ENCODE measurements around the gene HOMER2. TPM values are rescaled to one million over a fixed set of nuclear protein-coding genes. Genes with fewer than 3 reads are reported as not detected.

HOMER2 gene
- total RNA-seq, 2 experiments from 2014 or later = 5.4 TPM

DNA sequence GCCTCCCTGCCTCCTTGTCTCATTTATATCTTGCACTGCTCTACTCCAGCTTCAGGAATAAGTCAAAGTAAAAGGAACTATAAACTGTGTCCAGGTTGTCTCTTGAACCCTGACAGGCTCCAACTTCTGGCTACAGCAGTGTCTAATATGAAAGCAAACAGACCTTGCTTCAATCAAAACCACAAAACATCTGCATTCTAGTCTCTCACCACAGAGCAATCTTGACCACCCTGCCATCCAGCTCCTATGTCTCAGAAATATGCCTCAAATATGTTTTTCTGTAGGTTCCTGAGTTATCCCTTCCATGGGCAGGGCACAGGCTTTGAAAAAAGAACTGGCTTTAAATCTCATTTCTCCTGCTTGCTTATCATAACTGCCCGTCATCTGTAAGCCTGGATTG, 20.5 kb upstream of the HOMER2 start:
- Mint-ChIP-seq H3K36me3 (ENCODE audit: low read depth) (no peaks in the 10 kb centered on the region), H3K4me3 (no peak overlapping the region), H3K4me1 (ENCODE audit: low read depth) (no peaks in the 10 kb centered on the region), H3K27me3 (no peaks in the 10 kb centered on the region), H3K9me3 (no peaks in the 10 kb centered on the region), H3K27ac (no peak overlapping the region)
- ChIA-PET CTCF (no interaction called here), POLR2A (no interaction called here)
- DNase-seq (no peak), ATAC-seq (no peak)
- TF ChIP-seq, protein P1, sequence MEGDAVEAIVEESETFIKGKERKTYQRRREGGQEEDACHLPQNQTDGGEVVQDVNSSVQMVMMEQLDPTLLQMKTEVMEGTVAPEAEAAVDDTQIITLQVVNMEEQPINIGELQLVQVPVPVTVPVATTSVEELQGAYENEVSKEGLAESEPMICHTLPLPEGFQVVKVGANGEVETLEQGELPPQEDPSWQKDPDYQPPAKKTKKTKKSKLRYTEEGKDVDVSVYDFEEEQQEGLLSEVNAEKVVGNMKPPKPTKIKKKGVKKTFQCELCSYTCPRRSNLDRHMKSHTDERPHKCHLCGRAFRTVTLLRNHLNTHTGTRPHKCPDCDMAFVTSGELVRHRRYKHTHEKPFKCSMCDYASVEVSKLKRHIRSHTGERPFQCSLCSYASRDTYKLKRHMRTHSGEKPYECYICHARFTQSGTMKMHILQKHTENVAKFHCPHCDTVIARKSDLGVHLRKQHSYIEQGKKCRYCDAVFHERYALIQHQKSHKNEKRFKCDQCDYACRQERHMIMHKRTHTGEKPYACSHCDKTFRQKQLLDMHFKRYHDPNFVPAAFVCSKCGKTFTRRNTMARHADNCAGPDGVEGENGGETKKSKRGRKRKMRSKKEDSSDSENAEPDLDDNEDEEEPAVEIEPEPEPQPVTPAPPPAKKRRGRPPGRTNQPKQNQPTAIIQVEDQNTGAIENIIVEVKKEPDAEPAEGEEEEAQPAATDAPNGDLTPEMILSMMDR (IDR thresholded peaks at IDR 0.05) = no peak
- intact Hi-C loops (cut with micrococcal nuclease) = no loop called here

DNA sequence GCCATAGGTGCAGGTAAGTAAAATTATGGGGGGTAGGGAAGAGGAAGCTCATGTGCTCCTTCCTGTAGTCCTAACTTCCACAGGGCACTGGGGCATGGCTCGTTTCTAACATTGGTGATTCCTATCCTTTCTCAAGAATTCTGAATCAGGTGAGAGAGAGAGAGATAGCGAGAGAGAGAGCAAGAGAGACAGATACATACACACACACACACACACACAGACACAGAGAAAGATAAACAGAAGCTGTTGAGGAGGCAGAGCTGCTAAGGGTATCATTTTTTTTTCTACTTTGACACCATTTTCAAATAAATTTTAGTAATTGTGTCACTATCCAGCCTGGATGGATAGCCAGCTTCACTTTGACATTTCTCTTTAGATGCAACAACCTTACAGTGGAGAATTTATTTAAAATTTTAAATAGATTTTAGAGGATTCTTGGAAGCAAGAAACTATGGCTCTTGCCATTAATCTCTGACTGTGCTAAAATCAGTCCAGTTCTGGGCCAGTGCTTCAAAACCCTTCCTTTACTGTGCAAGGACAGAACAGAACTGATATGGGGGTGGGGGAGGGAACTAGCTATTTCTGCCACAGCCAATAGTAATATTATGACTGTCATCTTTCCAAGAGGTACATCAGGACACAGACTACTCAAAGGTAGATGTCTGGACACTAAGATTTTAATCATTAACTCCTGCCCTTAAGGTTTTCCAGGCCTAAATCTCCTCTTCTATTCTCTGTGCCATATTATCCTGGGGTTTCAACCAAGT, 18.9 kb upstream of the HOMER2 start:
- Mint-ChIP-seq H3K27me3 (no peaks in the 10 kb centered on the region), H3K4me1 (ENCODE audit: low read depth) (peaks cover 7% of the 10 kb centered on the region), H3K4me3 (no peak overlapping the region), H3K36me3 (ENCODE audit: low read depth) (no peaks in the 10 kb centered on the region), H3K27ac (no peak overlapping the region), H3K9me3 (no peaks in the 10 kb centered on the region)
- POLR2A ChIA-PET = interaction anchor here (0.7 kb wide), 1 partner anchor 186 kb away, joined by 3 read pairs; no protein-coding TSS in a partner anchor
- DNase-seq (no peak), ATAC-seq (no peak)
- CTCF ChIA-PET = interaction anchor here (0.5 to 1.9 kb wide), 4 partner anchors 11 to 123 kb away, joined by 3 to 6 read pairs (median 4); no protein-coding TSS in a partner anchor
- TF ChIP-seq, protein P1 (IDR thresholded peaks at IDR 0.05) = no peak
- intact Hi-C loops (cut with micrococcal nuclease) = no loop called here

DNA sequence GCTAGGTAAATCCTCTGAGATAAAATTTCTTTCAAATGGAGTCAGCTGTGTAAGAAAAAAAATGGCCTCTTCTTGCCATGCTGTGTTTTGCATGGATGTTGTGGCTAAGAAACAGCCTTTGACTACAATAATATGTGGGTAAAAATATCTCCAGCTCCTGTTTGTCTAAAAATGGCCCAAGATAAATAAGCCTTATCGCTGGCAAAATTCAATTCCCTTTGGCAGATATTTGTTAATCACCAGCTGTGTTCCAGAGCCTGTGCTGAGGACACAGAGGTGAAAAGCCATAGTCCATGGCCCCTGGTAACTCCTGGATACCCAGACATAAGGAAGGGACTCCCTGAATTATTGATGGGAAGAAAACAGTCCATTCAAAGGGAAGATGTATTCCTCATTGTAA, 18.2 kb upstream of the HOMER2 start:
- TF ChIP-seq, protein P1 (IDR thresholded peaks at IDR 0.05) = no peak
- Mint-ChIP-seq H3K4me3 (no peak overlapping the region), H3K9me3 (no peaks in the 10 kb centered on the region), H3K36me3 (ENCODE audit: low read depth) (no peaks in the 10 kb centered on the region), H3K27ac (no peak overlapping the region), H3K4me1 (ENCODE audit: low read depth) (peaks cover 12% of the 10 kb centered on the region), H3K27me3 (no peaks in the 10 kb centered on the region)
- ChIA-PET POLR2A (no interaction called here), CTCF (interaction anchor here (0.5 to 1.9 kb wide), 5 partner anchors 10 to 122 kb away, joined by 3 to 6 read pairs (median 3); no protein-coding TSS in a partner anchor)
- ATAC-seq (no peak), DNase-seq (no peak)
- intact Hi-C loops (cut with micrococcal nuclease) = no loop called here

DNA sequence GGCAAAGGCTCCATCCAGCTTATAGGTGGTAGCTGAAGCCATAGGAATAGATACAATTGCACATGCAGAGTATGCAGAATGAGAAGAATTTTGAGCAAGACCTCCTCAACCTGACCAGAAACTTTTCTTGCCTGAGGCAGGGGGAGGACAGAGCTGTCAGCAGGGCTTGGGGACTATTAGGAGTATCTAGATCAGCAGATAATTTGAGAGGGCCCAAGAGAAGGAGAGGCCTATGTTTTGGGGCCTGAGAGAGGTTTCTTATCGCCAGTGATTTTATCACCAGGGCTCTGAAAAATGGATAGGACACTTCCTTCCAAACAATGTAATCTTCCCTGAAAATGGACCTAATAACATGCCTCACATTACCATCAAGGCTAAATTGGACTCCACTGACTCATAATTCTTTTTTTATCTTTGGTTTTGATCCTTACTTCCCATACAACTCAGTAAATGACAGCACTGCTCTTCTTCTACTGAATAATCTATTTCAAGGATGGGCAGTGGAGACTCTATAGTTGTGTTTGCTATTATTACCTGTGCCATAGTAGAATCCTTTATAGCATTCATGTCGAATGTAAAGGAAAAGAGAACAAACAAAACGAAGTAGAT, 17.7 kb upstream of the HOMER2 start:
- no peak overlapping the region for H3K27ac Mint-ChIP-seq
- no peaks in the 10 kb centered on the region for H3K9me3 Mint-ChIP-seq
- ChIA-PET POLR2A (interaction anchor here (1.4 kb wide), 1 partner anchor 9 kb away, joined by 3 read pairs; no protein-coding TSS in a partner anchor), CTCF (interaction anchor here (1.1 to 1.9 kb wide), 3 partner anchors 30 to 41 kb away, joined by 3 to 6 read pairs (median 4); partner anchors contain the start of gene C15orf40)
- peaks cover 12% of the 10 kb centered on the region for H3K4me1 Mint-ChIP-seq (ENCODE audit: low read depth)
- ATAC-seq (no peak), DNase-seq (no peak)
- H3K27me3 Mint-ChIP-seq = no peaks in the 10 kb centered on the region
- no peak overlapping the region for H3K4me3 Mint-ChIP-seq
- TF ChIP-seq, protein P1 (IDR thresholded peaks at IDR 0.05) = no peak
- H3K36me3 Mint-ChIP-seq (ENCODE audit: low read depth) = no peaks in the 10 kb centered on the region
- intact Hi-C loops (cut with micrococcal nuclease) = no loop called here

DNA sequence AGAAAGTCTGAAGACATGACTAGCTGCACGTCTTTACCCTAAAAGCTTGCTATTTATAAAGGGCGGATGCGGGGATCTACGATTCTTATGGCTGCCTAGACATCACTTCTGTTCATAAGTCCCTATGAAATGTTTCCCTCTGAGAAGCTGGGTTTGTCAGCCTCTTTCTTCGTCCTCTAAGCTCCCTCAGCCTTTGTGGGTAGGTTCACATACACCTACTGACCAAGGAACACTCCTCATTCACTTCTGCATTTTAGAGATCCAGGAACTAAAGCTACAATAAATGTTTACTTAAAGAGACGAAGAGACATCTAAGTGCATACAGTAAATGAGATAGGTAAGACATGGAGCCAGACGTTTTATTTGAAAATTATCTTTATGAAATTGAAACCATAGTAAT, 16.8 kb upstream of the HOMER2 start:
- no peak overlapping the region for H3K27ac Mint-ChIP-seq
- peaks cover 12% of the 10 kb centered on the region for H3K4me1 Mint-ChIP-seq (ENCODE audit: low read depth)
- H3K27me3 Mint-ChIP-seq = no peaks in the 10 kb centered on the region
- no peaks in the 10 kb centered on the region for H3K9me3 Mint-ChIP-seq
- POLR2A ChIA-PET = interaction anchor here (1.4 kb wide), 1 partner anchor 10 kb away, joined by 3 read pairs; no protein-coding TSS in a partner anchor
- DNase-seq = no peak
- intact Hi-C loops (cut with micrococcal nuclease) = no loop called here
- ATAC-seq = no peak
- TF ChIP-seq, protein P1 (IDR thresholded peaks at IDR 0.05) = no peak
- CTCF ChIA-PET = interaction anchor here (1.1 to 1.2 kb wide), 2 partner anchors 37 to 42 kb away, joined by 3 to 4 read pairs; partner anchors contain the start of gene C15orf40
- H3K4me3 Mint-ChIP-seq = no peak overlapping the region
- no peaks in the 10 kb centered on the region for H3K36me3 Mint-ChIP-seq (ENCODE audit: low read depth)

Data from activated CD8-positive, alpha-beta T cell treated with anti-CD3 and anti-CD28 coated beads for 36 hours (primary cell).